GM12864 (cell line): ENCODE results near the gene NME3.

Experiments
- DNase-seq: peaks from one replicate; pipeline ENCODE4 v3.0.0-alpha.2; 2011; ENCODE audit warnings: low read depth
- H3K4me3 ChIP-seq: 2 replicates; pipeline ENCODE4 v1.5.1; 2011; ENCODE audit warnings: mild to moderate bottlenecking, low read depth, low read length, control low read depth
- TF ChIP-seq, protein P1 (sequence below): IDR thresholded peaks from 2 replicates; pipeline ENCODE4 v1.5.1; 2011; ENCODE audit warnings: low read depth, mild to moderate bottlenecking, moderate library complexity, low read length, control low read depth, inconsistent platforms; ENCODE audit errors: missing control alignments

The NME3 gene

DNA sequence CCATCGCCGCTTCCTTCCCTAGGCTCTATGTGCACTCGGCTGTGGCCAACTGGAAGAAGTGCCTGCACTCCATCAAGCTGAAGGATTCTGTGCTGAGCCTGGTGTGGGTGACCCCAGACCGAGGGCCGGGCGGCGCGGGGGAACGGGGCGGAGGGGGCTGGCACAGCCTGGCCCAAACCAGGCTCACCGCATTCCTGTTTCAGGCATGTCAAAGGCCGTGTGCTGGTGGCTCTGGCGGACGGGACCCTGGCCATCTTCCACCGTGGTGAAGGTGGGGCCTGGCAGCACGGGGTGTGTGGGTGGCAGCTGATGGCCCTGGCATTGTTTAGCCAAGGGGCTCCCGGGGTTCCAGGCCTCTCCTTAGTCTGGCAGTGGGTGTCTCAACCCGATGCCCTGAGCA is 4.6 kb downstream of the NME3 start:
- no peak for DNase-seq
- H3K4me3 ChIP-seq: no peak overlapping the region
- TF ChIP-seq, protein P1, sequence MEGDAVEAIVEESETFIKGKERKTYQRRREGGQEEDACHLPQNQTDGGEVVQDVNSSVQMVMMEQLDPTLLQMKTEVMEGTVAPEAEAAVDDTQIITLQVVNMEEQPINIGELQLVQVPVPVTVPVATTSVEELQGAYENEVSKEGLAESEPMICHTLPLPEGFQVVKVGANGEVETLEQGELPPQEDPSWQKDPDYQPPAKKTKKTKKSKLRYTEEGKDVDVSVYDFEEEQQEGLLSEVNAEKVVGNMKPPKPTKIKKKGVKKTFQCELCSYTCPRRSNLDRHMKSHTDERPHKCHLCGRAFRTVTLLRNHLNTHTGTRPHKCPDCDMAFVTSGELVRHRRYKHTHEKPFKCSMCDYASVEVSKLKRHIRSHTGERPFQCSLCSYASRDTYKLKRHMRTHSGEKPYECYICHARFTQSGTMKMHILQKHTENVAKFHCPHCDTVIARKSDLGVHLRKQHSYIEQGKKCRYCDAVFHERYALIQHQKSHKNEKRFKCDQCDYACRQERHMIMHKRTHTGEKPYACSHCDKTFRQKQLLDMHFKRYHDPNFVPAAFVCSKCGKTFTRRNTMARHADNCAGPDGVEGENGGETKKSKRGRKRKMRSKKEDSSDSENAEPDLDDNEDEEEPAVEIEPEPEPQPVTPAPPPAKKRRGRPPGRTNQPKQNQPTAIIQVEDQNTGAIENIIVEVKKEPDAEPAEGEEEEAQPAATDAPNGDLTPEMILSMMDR: no peak

DNA sequence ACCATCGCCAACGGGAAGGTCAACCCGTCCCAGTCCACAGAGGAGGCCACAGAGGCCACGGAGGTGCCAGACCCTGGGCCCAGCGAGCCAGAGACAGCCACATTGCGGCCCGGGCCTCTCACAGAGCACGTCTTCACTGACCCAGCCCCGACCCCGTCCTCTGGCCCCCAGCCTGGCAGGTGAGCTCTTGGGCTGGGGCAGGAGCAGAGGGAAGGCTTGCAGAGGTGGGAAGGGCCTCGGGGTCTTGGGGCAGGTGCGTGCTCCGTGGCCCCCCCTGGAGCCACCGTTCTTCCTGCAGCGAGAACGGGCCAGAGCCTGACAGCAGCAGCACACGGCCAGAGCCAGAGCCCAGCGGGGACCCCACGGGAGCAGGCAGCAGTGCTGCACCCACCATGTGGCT is 5.1 kb downstream of the NME3 start:
- no peak for DNase-seq
- TF ChIP-seq, protein P1: no peak
- H3K4me3 ChIP-seq: no peak overlapping the region

DNA sequence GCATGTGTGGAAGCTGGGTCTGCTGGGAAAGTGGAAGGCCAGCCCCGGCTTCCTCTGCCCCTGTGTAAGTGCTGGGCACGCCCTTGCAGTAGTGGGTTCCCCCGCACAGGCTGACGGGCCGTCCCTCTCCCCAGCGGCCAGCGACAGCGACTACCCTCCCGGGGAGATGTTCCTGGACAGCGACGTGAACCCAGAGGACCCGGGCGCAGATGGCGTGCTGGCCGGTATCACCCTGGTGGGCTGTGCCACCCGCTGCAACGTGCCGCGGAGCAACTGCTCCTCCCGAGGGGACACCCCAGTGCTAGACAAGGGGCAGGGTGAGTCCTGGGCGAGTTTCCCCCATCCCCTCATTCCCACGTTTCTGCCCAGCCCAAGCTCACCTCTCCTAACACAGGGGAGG is 5.5 kb downstream of the NME3 start:
- DNase-seq: no peak
- no peak overlapping the region for H3K4me3 ChIP-seq
- TF ChIP-seq, protein P1: no peak

DNA sequence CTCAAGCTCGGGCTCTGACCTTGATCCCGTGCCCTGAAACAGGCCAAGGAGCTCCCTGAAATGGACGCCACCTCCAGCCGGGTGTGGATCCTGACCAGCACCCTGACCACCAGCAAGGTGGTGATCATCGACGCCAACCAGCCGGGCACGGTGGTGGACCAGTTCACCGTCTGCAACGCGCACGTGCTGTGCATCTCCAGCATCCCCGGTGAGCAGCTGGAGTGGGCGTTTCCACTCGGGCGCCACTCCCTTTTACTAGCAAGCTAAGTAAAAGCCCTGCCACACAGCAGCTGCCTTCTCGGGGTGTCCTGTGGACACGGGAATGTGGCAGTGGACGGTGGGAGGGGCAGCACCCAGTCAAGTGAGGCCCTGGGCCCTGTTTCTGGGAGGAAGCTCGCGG is 6.4 kb downstream of the NME3 start:
- TF ChIP-seq, protein P1: no peak
- no peak for DNase-seq

DNA sequence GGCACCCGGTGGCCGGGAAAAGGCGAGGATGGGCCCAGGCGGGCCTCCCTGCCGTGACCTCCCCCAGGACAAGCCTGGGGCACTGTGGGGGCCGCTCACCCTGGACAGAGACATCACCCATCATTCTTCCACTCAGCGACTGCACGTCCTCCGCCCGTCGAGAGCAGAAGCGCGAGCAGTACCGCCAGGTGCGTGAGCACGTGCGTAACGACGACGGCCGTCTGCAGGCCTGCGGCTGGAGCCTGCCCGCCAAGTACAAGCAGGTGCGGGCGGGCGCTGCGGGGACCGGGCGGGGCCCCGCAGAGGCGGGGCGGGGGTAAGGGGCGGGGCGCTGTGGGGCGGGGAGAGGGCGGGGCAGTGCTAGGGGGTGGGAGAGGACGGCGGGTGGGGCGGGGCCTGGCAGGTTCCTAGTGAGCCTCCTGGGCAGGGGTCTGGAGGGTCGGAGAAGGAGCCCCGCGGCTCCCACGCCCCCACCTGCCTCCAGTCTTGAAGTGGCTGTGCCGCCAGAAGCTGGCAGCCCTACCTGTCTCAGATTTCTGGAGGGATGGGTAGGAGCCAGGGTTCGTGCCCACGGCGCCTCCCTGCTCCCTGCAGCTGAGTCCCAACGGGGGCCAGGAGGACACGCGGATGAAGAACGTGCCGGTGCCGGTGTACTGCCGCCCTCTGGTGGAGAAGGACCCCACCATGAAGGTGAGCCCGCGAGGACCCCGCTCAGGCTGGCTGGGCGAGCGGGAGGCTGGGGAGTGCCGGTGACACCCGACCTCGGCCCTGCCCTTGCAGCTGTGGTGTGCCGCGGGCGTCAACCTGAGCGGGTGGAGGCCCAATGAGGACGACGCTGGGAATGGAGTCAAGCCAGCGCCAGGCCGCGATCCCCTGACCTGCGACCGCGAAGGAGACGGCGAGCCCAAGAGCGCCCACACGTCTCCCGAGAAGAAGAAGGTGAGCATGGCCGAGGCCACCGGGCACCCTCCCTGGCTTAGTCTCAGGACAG is 7.5 kb downstream of the NME3 start:
- no peak for DNase-seq
- H3K4me3 ChIP-seq: no peak overlapping the region

More for the DNA sequence above, 6.4 kb downstream of the NME3 start:
- H3K4me3 ChIP-seq: no peak overlapping the region

DNA sequence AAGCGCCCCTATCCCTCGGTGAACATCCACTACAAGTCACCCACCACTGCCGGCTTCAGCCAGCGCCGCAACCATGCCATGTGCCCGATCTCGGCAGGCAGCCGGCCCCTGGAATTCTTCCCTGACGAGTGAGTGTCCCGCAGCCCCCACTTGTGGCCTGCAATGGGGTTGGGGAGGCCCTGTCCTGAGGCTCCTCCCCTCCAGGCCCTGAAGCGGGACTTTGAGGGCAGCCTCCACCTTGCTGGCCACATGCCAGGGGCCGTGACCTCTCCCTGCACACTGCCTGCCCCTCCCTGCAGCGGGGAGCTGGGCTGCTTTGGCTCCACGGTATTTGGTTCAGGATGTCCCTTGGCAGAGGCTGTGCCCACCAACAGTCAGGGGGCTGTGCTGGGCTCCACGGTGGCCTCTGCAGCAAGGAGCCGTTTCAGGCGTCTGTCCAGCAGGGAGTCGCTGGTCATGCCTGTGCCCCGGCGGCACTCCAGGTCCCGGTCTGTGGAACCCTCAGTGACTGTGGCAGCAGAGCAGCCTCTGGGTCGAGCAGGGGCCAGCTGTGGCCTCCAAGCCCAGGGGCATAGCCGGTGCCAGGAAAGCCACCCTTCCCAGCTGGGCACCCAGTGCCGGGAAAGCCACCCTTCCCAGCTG is 8.3 kb downstream of the NME3 start:
- DNase-seq: no peak
- TF ChIP-seq, protein P1: no peak
- H3K4me3 ChIP-seq: no peak overlapping the region

More for the DNA sequence above, 7.5 kb downstream of the NME3 start:
- TF ChIP-seq, protein P1: peak; percentile 10
